Stomach smooth muscle (tissue), 2 donors: ENCODE data around the gene CASP6.

Experiments used
- H3K27ac ChIP-seq: one replicate; pipeline ENCODE4 v1.7.0; 2013; ENCODE audit warnings: mild to moderate bottlenecking, low read length, inconsistent platforms
- H3K27me3 ChIP-seq, 2 donors: one replicate each; pipeline ENCODE4 v1.7.0; 2013; ENCODE audit warnings: low read length in 2 of 2; ENCODE audit not compliant: insufficient read depth in 2 of 2, control insufficient read depth in 1 of 2
- H3K36me3 ChIP-seq, 2 donors: one replicate each; pipeline ENCODE4 v1.7.0; 2013; ENCODE audit warnings: low read length in 2 of 2; ENCODE audit not compliant: control insufficient read depth in 2 of 2, insufficient read depth in 2 of 2
- H3K4me1 ChIP-seq: one replicate; pipeline ENCODE4 v1.7.0; 2013; ENCODE audit warnings: low read length; ENCODE audit not compliant: control insufficient read depth, insufficient read depth
- H3K4me3 ChIP-seq, 2 donors: one replicate each; pipeline ENCODE4 v1.7.0; 2013; ENCODE audit warnings: low read length in 2 of 2
- H3K9ac ChIP-seq, 2 donors: one replicate each; pipeline ENCODE4 v1.7.0; 2013; ENCODE audit warnings: low read length in 2 of 2, mild to moderate bottlenecking in 1 of 2
- H3K9me3 ChIP-seq, 2 donors: one replicate each; pipeline ENCODE4 v1.7.0; 2013; ENCODE audit warnings: low read length in 2 of 2; ENCODE audit not compliant: control insufficient read depth in 2 of 2
- donor health status: healthy.
- donor health status: Pancreatic carcinoma.

CASP6 gene

GRCh38 chr4:109665783-109666485 lies 37.3 kb downstream of the CASP6 start:
- H3K9me3 ChIP-seq: peaks cover 0 to 3% of the 10 kb centered on the region in 2 donors
- H3K9ac ChIP-seq: no peak overlapping the region
- no peaks in the 10 kb centered on the region for H3K27me3 ChIP-seq
- no peaks in the 10 kb centered on the region for H3K36me3 ChIP-seq
- H3K4me3 ChIP-seq: no peak overlapping the region
- H3K4me1 ChIP-seq: no peaks in the 10 kb centered on the region
- no peak overlapping the region for H3K27ac ChIP-seq

DNA sequence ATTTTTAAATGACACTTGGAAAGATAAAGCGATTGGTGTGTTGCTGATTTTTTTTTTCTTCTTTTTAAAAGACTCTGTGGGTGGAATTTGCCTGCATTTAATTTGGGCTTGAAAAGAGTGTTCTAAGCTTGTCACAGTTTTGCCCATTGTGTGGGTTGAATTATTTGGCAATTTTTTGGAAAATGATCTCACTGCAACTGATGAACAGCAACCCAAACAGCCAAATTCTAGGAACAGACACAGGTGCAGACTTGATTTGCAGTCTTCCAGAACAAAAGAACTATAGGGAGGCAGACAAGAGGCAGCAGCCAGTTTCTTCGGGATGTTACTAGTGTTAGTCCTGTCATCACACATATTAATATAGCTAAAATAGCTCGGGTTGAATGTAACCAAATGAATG lies 40.5 kb downstream of the CASP6 start:
- H3K27me3 ChIP-seq: no peaks in the 10 kb centered on the region
- H3K27ac ChIP-seq: no peak overlapping the region
- H3K36me3 ChIP-seq: no peaks in the 10 kb centered on the region
- no peak overlapping the region for H3K4me3 ChIP-seq
- no peak overlapping the region for H3K9ac ChIP-seq
- no peaks in the 10 kb centered on the region for H3K9me3 ChIP-seq
- no peaks in the 10 kb centered on the region for H3K4me1 ChIP-seq

- Histone ChIP-seq H3K4me1 (no peaks in the 10 kb centered on the region), H3K27ac (no peak overlapping the region), H3K27me3 (no peaks in the 10 kb centered on the region)
Measured at GRCh38 chr4:109662116-109662515, 41.1 kb downstream of the CASP6 start.

DNA sequence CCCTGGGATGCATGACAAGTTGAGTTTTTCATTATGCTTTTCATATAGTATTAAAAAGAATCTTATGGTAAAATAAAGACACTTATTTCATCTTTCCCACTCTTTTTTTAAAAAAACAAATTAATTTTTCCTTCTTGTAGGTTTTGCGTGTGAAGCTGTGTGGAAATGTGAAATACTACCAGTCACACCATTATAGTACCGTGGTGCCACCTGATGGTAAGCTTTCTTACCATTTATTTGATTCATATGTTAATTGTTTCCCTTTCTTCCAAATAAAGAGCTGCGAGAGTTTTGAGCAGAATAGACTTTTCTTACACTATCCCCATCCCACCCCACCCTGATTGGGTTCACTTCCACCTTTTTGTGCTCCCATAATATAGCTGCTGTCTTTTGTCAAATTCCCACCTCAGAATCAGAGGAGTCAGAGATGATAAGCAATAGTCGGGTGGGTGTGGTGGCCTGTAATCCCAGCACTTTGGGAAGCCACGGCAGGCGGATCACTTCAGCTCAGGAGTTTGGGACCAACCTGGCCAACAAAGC lies 44.3 kb downstream of the CASP6 start:
- Histone ChIP-seq H3K27me3 (no peaks in the 10 kb centered on the region), H3K9ac (no peak overlapping the region), H3K27ac (no peak overlapping the region), H3K4me3 (no peak overlapping the region), H3K4me1 (no peaks in the 10 kb centered on the region), H3K9me3 (no peaks in the 10 kb centered on the region), H3K36me3 (no peaks in the 10 kb centered on the region)

More at GRCh38 chr4:109662116-109662515, 41.1 kb downstream of the CASP6 start:
- Histone ChIP-seq H3K36me3 (no peaks in the 10 kb centered on the region), H3K9me3 (no peaks in the 10 kb centered on the region), H3K4me3 (no peak overlapping the region), H3K9ac (no peak overlapping the region)

GRCh38 chr4:109657854-109658418 lies 45.3 kb downstream of the CASP6 start:
- H3K9me3 ChIP-seq: no peaks in the 10 kb centered on the region
- no peak overlapping the region for H3K4me3 ChIP-seq
- H3K9ac ChIP-seq: no peak overlapping the region
- no peak overlapping the region for H3K27ac ChIP-seq
- no peaks in the 10 kb centered on the region for H3K27me3 ChIP-seq
- H3K4me1 ChIP-seq: no peaks in the 10 kb centered on the region
- no peaks in the 10 kb centered on the region for H3K36me3 ChIP-seq

DNA sequence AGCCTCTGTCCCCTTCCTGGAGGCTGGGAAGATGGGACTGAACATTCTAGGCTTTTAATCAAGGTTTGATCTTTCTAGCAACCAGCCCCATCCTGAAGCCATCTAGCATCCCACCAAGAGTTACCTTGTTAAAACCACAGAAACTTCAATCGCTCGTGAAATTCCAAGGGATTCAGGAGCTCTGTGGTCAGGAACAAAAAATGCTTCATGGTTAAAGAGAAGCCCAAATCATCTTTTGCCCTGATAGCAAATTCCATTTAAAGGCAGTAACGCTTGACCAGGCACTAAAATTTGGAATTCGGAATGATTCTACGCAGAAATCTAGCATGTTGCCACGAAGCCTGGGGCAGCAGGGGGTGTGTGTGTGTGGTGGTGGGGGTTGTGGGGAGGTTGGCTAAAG lies 47.8 kb downstream of the CASP6 start:
- Histone ChIP-seq H3K9ac (no peak overlapping the region), H3K27me3 (no peaks in the 10 kb centered on the region), H3K9me3 (peaks cover 0 to 3% of the 10 kb centered on the region in 2 donors), H3K4me1 (no peaks in the 10 kb centered on the region), H3K27ac (no peak overlapping the region), H3K4me3 (no peak overlapping the region), H3K36me3 (no peaks in the 10 kb centered on the region)

DNA sequence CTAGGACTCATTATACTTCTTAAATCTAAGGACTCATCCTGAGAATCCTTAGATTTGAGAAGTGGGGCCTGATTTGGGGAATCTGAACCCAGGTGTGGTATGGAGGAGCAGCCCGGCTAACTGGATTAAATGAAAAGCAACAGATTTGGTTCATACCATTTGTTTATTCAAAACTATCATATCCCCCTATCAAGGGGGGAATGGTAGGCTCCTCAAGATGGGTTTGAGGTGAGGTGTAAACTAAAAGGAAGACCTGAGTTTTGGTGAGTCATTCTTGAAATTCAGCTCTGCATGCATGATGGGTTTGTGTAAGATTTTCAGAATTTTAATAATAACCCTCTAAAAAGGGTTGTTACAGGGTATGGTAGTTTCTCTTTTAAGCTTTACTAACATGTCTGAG lies 53.4 kb downstream of the CASP6 start:
- Histone ChIP-seq H3K9ac (no peak overlapping the region), H3K9me3 (peaks cover 0 to 3% of the 10 kb centered on the region in 2 donors), H3K4me3 (no peak overlapping the region), H3K4me1 (no peaks in the 10 kb centered on the region), H3K27me3 (no peaks in the 10 kb centered on the region), H3K36me3 (no peaks in the 10 kb centered on the region), H3K27ac (no peak overlapping the region)

GRCh38 chr4:109648997-109649575 lies 54.2 kb downstream of the CASP6 start:
- Histone ChIP-seq H3K9ac (no peak overlapping the region), H3K4me3 (no peak overlapping the region), H3K27me3 (no peaks in the 10 kb centered on the region), H3K4me1 (no peaks in the 10 kb centered on the region), H3K36me3 (no peaks in the 10 kb centered on the region), H3K9me3 (peaks cover 0 to 3% of the 10 kb centered on the region in 2 donors), H3K27ac (no peak overlapping the region)

DNA sequence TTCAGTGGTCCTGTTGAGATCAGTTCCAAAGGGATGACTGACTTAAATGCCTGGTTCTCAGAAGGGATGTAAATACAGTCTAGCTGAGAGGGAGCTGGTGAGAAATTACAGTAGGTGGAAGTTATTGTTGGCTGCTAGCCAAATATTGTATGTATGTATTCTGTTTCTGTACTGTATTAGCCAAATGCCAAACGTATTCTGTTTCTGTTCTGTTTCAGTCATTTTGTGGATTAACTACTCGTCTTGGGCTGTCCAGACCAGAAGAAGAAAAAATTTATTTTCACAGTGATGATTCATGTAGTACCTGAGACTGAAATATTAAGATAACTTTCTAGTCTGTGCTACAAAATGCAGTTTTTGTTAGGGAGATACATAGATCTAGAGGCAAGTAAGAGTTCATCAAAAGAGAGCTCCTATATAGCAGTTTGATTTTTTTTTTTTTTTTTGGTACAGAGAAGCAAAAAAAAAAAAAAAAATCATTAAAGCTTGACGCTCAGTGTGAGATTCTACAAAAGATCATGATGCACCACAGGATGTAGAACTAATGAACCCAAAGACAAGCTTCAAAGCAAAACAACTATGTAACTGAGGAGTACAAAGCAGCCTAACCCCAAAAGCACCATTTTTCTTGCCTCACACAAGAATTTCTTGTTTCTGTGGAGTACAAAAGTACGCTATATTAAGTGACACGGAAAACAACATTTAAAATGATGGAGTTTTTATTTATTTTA lies 54.8 kb downstream of the CASP6 start:
- peaks cover 0 to 3% of the 10 kb centered on the region in 2 donors for H3K9me3 ChIP-seq
- no peak overlapping the region for H3K4me3 ChIP-seq
- H3K36me3 ChIP-seq: no peaks in the 10 kb centered on the region
- H3K27me3 ChIP-seq: no peaks in the 10 kb centered on the region
- no peak overlapping the region for H3K9ac ChIP-seq
- H3K4me1 ChIP-seq: no peaks in the 10 kb centered on the region
- no peak overlapping the region for H3K27ac ChIP-seq

- H3K4me3 ChIP-seq: no peak overlapping the region
- H3K9me3 ChIP-seq: no peaks in the 10 kb centered on the region
- no peaks in the 10 kb centered on the region for H3K27me3 ChIP-seq
- H3K27ac ChIP-seq: no peak overlapping the region
- no peak overlapping the region for H3K9ac ChIP-seq
- no peaks in the 10 kb centered on the region for H3K36me3 ChIP-seq
- H3K4me1 ChIP-seq: no peaks in the 10 kb centered on the region
Measured at GRCh38 chr4:109645874-109646710, 57.2 kb downstream of the CASP6 start.
